Right ventricle myocardium superior (tissue), 1 donor: ENCODE results near the gene FEM1B. TPM values are rescaled to one million over a fixed set of nuclear protein-coding genes. Genes with fewer than 3 reads are reported as not detected.

ENCODE experiments used
- ATAC-seq: fragments of 200-7000 bp; cut with Tn5 transposase; one replicate; pipeline ENCODE4 v1.9.1; 2020; ENCODE audit warnings: mild to moderate bottlenecking; ENCODE audit not compliant: poor library complexity
- DNase-seq: peaks from one replicate; pipeline ENCODE4 v3.0.0-alpha.2; 2020
- intact Hi-C: fragments of 100-400 bp; cut with DNase I; formaldehyde crosslinking; loops from one replicate; pipeline ENCODE4 v1.11.2; 2022
- total RNA-seq: library from RNA; stranded (reverse); fragmentation: NEBNext Ultra II Directional; extraction: Animal tissue kit (Norgen Biotek cat#: 25700); gene quantifications from one replicate; pipeline ENCODE4 v1.2.1, GENCODE V29; 2021
- donor health status: DM: no; HTN: yes; CAD: no; lungs with severe emphysema.

FEM1B gene
- total RNA-seq, 1 donor from 2014 or later: 40.8 TPM

GRCh38 chr15:68333775-68334470, 56.4 kb downstream of the FEM1B start:
- peak; percentile 70 for DNase-seq
- no peak for ATAC-seq
- intact Hi-C loops: no loop called here

- ATAC-seq: peak; percentile 33
- DNase-seq: no peak
- intact Hi-C loops: no loop called here
Measured at GRCh38 chr15:68334661-68335124, 57.1 kb downstream of the FEM1B start.

GRCh38 chr15:68335251-68335650, 57.7 kb downstream of the FEM1B start:
- ATAC-seq (peak; percentile 77), DNase-seq (peak; percentile 54)
- intact Hi-C loops: no loop called here

- peak; percentile 82 for ATAC-seq
- intact Hi-C loops: no loop called here
Measured at GRCh38 chr15:68335655-68336054, 58.1 kb downstream of the FEM1B start.

GRCh38 chr15:68336516-68336915, 59.0 kb downstream of the FEM1B start:
- intact Hi-C loops: no loop called here
- ATAC-seq (no peak), DNase-seq (no peak)

More at GRCh38 chr15:68335655-68336054, 58.1 kb downstream of the FEM1B start:
- peak; percentile 59 for DNase-seq

GRCh38 chr15:68337826-68338225, 60.3 kb downstream of the FEM1B start:
- DNase-seq (no peak), ATAC-seq (no peak)
- intact Hi-C loops: no loop called here

- DNase-seq: no peak
- intact Hi-C loops: no loop called here
- ATAC-seq: no peak
Measured at GRCh38 chr15:68339481-68339880, 61.9 kb downstream of the FEM1B start.

GRCh38 chr15:68340726-68341671, 63.5 kb downstream of the FEM1B start:
- ATAC-seq (peak; percentile 73), DNase-seq (no peak)
- intact Hi-C loops: no loop called here

- intact Hi-C loops: no loop called here
- DNase-seq: peak; percentile 58
- ATAC-seq: peak; percentile 50
Measured at GRCh38 chr15:68341760-68342725, 64.5 kb downstream of the FEM1B start.

GRCh38 chr15:68343579-68344225, 66.2 kb downstream of the FEM1B start:
- intact Hi-C loops: no loop called here
- ATAC-seq (no peak), DNase-seq (peak; percentile 39)

- intact Hi-C loops: no loop called here
- ATAC-seq: no peak
Measured at GRCh38 chr15:68344600-68344999, 67.1 kb downstream of the FEM1B start.

More at GRCh38 chr15:68344600-68344999, 67.1 kb downstream of the FEM1B start:
- DNase-seq: no peak

Other genes starting within 250 kb of the FEM1B start
- 21.5 TPM for gene PIAS1, start 223.4 kb upstream of the FEM1B start, total RNA-seq
- 0.97 TPM for gene CALML4, start 72.4 kb upstream of the FEM1B start, total RNA-seq
- gene CLN6, start 48.0 kb upstream of the FEM1B start, total RNA-seq: 6.9 TPM
- 32.2 TPM for gene ITGA11, start 154.4 kb downstream of the FEM1B start, total RNA-seq